ENCODE measurements around the gene HSD17B2.

Gene HSD17B2

DNA sequence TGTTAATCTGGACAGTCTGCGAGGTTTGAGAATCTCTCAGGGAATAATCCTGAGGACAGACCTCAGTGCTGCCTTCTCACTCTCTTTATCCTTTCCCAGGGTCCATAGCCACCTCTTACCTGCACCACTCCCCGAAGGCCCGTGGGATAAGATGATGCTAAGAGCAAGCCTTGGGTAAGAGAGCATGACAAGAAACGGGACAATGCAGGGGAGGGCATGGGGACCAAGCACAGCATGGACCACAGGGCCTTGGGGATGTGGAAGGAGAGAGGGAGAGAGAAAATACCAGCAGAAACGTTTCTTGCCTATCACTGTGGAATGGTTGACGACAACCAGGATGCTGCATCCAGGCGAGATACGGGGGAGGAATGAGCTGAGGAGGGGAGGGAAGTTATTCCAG, 15.5 kb upstream of the HSD17B2 start:
- no peak for DNase-seq (ENCODE audit: low spot score)

GRCh38 chr16:82020051-82020450, 15.0 kb upstream of the HSD17B2 start:
- no peak for DNase-seq (ENCODE audit: low spot score)

DNA sequence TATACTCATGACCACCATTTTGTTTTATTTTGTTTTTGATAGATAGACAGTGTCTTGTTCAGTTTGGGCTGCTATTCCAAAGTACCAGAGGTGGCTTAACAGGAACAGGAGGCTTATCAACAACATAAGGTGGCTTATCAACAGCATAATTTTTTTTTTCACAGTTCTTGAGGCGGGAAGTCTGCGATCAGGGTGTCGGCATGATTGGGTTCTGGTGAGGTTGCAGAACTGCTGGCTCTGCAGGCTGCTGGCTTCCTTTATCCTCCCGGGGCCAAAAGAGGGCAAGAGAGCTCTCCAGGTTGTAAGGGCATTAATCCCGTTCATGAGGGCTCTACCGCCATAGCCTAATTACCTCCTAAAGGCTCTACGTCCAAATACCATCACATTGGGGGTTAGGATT, 11.8 kb upstream of the HSD17B2 start:
- no peak for DNase-seq (ENCODE audit: low spot score)

DNA sequence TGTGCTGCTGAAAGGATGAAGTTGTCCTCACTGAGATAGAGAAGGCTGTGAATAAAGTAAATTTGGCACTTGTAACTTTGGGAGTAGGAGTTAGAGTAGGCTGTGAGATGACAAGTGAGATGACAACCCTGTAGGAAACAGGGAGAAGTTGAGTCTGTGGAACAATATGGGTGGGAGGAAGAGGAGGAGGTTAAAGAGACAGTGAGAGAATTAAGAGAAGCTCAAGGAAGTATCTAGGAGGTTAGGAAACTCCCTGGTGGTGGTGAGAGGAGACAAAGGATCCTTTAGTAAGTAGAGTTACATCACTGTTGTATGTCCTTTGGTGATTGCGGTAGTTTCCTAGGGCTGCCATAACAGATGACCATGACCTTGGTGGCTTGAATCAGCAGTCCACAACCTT, 10.7 kb upstream of the HSD17B2 start:
- no peak for DNase-seq (ENCODE audit: low spot score)

- DNase-seq (ENCODE audit: low spot score), result no peak
These were observed 10.2 kb upstream of the HSD17B2 start for GRCh38 chr16:82024883-82025282.

GRCh38 chr16:82027629-82028064, 7.4 kb upstream of the HSD17B2 start:
- DNase-seq (ENCODE audit: low spot score), result peak; percentile 36

- peak; percentile 67 for DNase-seq (ENCODE audit: low spot score)
These were observed 3.7 kb upstream of the HSD17B2 start for GRCh38 chr16:82031116-82032084.

- no peak for DNase-seq (ENCODE audit: low spot score)
These were observed 2.0 kb upstream of the HSD17B2 start for GRCh38 chr16:82033006-82033405.

DNA sequence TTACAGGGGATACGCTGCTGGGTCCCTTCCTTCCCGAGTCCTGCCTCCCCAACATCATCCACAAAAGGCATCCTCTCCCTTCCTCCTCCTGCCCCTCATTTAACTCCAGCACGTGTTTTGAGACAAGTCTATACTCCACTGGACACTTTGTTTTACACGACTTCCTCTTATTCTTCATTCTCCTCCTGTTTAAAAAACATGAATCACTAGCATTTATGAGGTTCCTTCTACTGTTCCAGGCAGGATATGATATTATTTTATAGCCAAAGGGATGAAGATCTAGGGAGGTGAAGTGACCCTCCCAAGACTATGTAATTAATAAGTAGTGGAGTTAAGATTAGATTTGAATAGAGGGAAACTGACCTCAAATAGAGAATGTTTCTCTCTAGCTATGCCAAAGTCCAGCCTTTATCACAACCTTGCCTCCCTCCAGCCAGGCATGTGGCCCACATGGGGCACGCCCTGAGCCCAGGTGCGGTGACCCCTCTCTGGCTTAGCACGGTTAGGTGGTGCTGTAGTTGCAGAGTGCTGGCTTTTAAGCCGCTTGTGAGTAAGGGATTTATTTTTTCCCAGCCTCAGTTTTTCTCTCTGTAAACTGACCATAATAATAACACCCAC, 1.3 kb upstream of the HSD17B2 start:
- DNase-seq (ENCODE audit: low spot score), result peak; percentile 4

DNA sequence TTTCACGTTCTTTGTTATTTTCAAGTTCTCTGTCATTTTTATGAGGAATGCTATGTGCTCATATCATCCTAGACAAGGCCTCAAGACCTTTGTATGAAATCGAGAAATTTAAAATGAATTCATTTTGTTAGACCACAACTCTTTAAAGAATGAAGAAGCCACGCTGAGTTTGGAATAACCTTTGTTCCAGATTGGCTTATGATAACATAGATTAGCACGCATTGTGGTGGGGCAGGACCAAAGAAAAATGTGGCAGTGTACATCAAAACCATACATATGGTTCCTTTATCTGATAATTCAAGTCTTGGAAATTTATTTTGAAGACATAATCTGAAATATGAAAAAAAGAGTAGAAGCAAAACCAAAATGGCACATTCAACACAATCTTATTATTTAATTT, 2.2 kb downstream of the HSD17B2 start:
- DNase-seq (ENCODE audit: low spot score), result no peak

GRCh38 chr16:82037666-82038065, 2.6 kb downstream of the HSD17B2 start:
- DNase-seq (ENCODE audit: low spot score), result no peak

- DNase-seq (ENCODE audit: low spot score), result no peak
These were observed 5.2 kb downstream of the HSD17B2 start for GRCh38 chr16:82040296-82040695.

- DNase-seq (ENCODE audit: low spot score), result no peak
These were observed 6.5 kb downstream of the HSD17B2 start for GRCh38 chr16:82041542-82041941.

DNA sequence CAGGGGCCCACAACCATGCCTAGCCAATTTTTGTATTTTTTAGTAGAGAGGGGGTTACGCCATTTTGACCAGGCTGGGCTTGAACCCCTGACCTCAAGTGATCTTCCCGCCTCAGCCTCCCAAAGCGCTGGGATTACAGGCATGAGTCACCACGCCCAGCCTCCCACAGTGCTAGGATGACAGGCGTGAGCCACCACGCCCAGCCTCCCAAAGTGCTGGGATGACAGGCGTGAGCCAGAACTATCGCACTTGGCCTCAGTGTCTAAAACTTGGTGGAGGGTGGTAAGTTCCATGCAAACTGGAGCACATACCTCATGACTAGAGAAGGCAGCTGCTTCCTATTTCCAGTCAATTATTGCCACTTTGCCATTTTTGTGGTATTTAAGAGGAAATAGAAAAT, 7.1 kb downstream of the HSD17B2 start:
- no peak for DNase-seq (ENCODE audit: low spot score)

- DNase-seq (ENCODE audit: low spot score), result no peak
These were observed 7.8 kb downstream of the HSD17B2 start for GRCh38 chr16:82042846-82043245.

GRCh38 chr16:82043680-82044584, 8.9 kb downstream of the HSD17B2 start:
- peak; percentile 68 for DNase-seq (ENCODE audit: low spot score)

- no peak for DNase-seq (ENCODE audit: low spot score)
These were observed 9.5 kb downstream of the HSD17B2 start for GRCh38 chr16:82044585-82044911.

GRCh38 chr16:82045465-82045864, 10.4 kb downstream of the HSD17B2 start:
- DNase-seq (ENCODE audit: low spot score), result no peak

- DNase-seq (ENCODE audit: low spot score), result no peak
These were observed 11.5 kb downstream of the HSD17B2 start for GRCh38 chr16:82046541-82046940.

GRCh38 chr16:82046941-82047340, 11.9 kb downstream of the HSD17B2 start:
- no peak for DNase-seq (ENCODE audit: low spot score)

DNA sequence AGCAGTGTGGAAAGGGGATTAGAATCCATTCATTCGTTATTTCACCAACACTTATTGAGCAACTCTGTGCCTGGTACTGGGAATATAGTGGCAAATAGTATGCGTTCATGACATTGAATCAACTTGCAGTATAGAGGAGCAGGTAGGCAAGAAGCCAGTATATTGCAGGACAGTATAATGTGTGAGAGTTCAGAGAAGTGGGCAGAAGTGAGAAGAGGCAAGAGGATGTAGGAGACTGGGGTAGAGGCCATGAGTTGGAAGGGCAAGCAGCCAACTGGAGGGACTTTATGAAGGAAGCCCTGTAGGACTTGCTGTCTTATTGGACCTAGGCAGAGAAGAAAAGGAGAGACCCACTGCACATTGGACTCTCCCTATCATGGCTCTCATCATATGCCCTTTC, 12.3 kb downstream of the HSD17B2 start:
- no peak for DNase-seq (ENCODE audit: low spot score)

- no peak for DNase-seq (ENCODE audit: low spot score)
These were observed 12.7 kb downstream of the HSD17B2 start for GRCh38 chr16:82047787-82048186.
